T-helper 1 cell (primary cell): ENCODE results near the gene FAM24B.
A peak's percentile ranks its signal among the peaks of the same experiment; 100 is the strongest.
"Not testable (repeated sequence)": the region's sequence is repeated elsewhere in the genome, so short reads cannot be mapped to it uniquely, and the experiment has no call there.

Experiments
- DNase-seq, 5 donors: peaks; one replicate each; pipeline ENCODE4 v3.0.0-alpha.2; 2012 to 2020
- total RNA-seq, 4 donors: gene quantifications; one replicate each; lab custom pipeline; 2026; lab: John Stamatoyannopoulos, UW

FAM24B gene
- total RNA-seq, result 1.9 to 4.3 (median 3.9) reads per million in 4 donors

DNA sequence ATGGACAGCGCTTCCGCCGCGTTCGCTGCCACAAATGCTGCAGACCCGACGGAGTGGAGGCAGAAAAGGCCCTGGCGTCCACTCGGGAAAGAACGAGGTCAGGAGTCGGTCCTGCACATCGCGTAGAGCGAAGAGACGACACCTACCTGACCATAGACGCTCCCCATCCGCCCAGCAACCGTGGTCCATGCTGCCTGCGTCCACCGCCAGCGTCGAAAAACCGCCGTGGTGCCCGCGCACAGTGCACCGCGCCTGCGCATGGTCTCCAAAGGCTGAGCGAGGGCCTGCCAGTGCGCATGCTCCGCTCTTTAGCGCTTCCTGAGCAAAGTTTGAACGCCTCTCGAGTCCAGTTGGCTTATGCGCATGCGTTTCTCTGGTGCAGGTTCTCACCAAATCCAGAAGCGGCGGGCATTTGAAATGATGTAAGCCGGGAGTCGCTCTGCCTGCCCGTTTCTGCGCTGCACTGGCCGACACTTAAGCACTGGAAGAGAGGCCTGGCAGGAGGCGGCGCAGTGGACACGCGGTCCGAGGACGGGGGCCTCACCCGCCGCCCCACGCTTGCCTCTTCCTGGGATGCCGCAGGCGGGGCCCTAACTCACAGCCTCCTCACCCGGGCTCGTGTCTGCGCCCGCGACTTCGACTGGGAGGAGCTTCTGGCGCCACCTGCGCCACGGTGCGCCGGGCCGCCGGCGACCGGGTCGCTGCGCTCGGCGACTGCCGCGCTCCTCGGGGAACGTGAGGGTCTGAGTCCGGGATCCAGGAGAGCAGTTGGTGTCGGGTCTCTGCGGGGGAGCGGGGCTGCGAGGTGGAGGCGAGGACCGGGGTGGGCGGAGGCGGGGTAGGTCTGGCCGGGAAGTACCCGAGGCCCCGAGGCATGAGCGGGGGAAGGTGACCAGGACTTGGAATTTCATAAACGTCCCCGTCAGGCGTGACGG lies at the start of gene FAM24B:
Gene FAM24B (minus strand): TSS at position 243 of the 935 bp plus-strand sequence. CDS start 29,066 bp downstream, outside the sequence.
- DNase-seq, result peak; percentile 89 to 96 (median 94)

- DNase-seq, result no peak
These were observed 36.3 kb upstream of the FAM24B start for GRCh38 chr10:122915700-122916099.

- peak in 4 of 5 donors; percentile 13 to 51 (median 28) for DNase-seq
These were observed 32.6 kb upstream of the FAM24B start for GRCh38 chr10:122911889-122912484.

- no peak for DNase-seq
These were observed 30.9 kb upstream of the FAM24B start, which contains the start of gene FAM24A for GRCh38 chr10:122910310-122910709. Gene FAM24A, plus strand, starts transcription at chr10:122910610. Its CDS starts 1,025 bp downstream, at chr10:122911635.

- not testable (repeated sequence) for DNase-seq
These were observed 24.5 kb upstream of the FAM24B start for GRCh38 chr10:122903861-122904260.

- DNase-seq, result no peak
These were observed 15.0 kb upstream of the FAM24B start for GRCh38 chr10:122894261-122894944.

DNA sequence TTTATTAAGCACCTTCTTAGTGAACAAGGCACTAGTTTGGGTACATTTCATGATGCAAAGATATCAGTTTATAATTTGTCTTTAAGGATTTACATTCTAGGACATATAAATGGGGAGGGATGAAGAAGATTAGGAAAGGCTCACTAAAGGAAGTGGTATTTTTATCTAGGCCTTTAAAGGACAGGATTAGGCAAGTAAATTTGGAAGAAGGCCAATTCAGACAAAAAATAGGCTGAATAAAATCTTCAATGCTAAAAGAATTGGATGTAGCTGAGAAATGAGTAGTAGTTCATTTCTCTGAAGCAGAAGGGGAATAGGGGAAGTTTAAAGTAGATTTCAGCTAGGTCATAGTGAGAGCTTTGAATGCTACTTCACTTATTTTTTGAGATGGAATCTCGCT lies 4.8 kb upstream of the FAM24B start:
- no peak for DNase-seq

DNA sequence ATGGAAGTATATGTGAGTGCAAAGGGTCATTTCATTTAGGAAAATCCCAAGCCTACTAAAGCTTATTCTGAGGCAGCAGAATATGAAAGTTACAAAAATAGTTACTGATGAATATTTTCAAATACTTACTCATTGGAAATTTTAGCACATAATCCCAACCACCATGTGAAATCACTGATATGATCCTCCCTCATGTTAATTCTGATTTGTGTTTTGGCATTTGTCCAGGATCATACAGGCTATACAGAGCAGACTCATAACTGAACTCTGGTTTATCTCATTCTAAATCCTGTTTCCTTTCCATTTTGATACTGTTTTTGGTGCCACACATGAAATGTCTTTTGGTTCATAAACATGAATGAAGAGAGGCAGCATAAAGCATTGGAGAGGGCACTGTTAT lies 3.4 kb upstream of the FAM24B start:
- peak in 1 of 5 donors; percentile 3 for DNase-seq

DNA sequence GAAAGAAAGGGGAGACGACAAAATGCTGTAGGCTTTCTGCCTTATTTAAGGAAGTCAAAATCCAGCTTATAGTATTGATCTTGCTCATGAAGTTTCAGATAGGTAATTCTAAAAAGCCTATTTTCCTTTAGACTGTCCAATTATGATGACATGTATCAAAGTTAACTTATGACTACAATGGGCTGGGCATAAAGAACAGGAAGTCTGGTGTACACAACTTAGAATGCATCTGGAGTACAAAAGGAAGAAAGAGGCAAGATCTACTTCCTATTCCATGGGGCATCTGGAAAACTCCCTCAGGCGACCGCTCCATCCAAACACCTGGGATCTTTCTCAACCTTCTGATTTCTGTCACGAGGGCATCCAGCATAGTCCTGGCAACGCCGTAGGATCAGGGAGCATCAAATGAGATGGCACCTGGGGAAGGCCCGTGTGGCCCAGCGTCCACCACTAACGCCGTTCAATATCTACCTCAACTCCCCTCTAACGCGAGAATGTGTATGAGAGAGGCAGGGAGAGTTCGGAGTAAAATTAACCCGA lies 512 bp downstream of the FAM24B start:
- DNase-seq, result peak in 1 of 5 donors; percentile 32

DNA sequence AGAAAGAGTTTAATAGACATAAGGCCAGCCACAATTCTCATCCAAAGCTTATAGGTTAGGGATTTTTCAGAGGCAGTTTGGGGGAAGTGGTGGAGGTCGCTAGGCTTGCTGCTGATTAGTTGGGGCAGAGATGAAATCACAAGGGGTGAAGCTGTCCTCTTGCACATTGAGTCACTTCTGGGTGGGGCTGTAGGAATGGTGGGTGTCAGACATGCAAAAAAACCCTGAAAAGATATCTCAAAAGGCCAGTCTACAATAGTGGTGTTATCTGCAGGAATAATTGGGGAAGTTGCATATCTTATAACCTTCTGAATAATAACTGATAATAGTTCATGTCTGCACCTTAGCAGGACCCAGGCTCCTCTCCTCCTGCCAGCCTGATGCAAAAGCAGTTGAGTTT lies 2.1 kb downstream of the FAM24B start:
- DNase-seq, result no peak

DNA sequence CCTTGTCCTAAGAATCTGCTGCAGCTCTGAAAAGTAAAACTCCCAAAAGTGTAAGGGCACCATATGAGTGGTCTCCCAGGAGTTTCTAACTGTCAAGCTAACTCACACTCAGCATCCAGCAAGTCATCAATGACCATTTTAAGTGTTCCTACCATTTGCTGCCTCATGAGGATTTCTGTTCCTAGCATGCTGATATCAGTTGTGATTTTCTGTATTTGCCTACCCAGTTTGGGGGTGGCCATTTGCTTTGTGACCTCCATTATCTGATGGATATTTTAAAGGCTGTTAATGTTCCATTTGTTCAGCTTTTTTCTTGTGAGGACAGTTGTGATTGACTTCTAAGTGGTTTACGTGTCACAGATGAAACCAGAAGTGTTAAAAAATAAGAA lies 2.9 kb downstream of the FAM24B start:
- no peak for DNase-seq

DNA sequence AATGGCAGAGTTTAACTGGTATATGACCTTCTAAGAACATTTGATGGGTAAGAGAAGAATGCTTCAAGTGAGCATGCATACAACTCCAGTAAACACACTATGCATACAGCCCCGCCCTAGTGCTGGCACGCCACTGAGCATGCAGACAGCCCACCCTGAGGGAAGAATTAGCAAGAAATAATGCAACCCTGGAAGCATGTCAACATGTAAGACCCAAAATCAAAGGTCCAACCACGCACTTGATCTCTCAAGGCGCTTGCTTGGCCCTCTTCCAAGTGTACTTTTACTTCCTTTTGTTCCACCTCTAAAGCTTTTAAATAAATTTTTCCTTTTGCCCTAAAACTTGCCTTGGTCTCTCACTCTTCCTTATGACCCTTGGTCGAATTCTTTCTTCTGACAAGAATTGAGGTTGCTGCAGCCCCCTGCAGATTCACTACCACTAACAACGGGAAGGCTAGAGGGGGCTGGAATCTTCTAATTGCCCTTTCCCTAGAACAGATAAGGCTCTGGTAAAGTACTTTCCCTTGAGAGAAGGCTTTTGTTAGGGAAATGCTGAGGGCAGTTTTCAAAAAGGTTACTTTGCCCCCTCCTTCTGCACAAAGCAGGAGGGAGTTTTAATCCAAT lies 3.4 kb downstream of the FAM24B start:
- no peak for DNase-seq

- not testable (repeated sequence) for DNase-seq
These were observed 7.4 kb downstream of the FAM24B start for GRCh38 chr10:122871947-122872346.

GRCh38 chr10:122868768-122869167 lies 10.6 kb downstream of the FAM24B start:
- not testable (repeated sequence) for DNase-seq

GRCh38 chr10:122866757-122867482 lies 12.5 kb downstream of the FAM24B start:
- not testable (repeated sequence) for DNase-seq

DNA sequence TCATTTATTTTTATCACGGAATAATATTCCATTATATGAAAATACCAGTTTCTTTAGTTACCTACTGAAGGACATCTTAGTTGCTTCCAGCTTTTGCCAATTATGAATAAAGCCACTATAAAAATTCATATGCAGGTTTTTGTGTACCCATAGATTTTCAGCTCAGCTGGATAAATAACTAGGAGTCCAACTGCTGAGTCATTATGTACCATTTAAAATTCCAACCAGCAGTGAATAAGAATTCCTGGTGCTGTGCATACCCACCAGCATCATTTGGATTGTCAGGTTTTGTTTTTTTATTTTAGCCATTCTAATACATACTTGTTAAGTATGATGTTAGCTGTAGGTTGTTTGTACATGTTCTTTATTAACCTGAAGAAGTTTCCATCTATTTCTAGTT lies 14.5 kb downstream of the FAM24B start:
- no peak for DNase-seq

DNA sequence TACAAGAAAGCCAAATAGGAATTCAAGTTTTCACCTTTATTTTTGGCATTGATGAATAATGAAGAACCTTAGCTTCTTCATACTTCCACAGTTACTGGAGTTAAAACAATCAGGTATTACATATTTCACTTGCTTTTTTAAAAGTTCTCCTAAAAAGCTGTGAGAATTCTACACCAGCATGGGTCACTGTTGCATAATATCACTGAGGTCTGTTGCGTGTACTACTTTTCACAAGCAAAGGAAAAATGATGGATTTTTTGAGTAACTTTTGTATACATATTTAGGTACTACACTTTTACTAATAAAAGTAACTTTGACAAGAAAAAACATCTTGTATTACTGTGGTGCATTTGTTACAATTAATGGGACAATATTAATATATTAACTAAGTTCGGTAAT lies 15.2 kb downstream of the FAM24B start:
- DNase-seq, result no peak

GRCh38 chr10:122863216-122864193 lies 15.9 kb downstream of the FAM24B start:
- no peak for DNase-seq

- DNase-seq, result no peak
These were observed 17.6 kb downstream of the FAM24B start for GRCh38 chr10:122861711-122862161.

GRCh38 chr10:122859527-122859926 lies 19.9 kb downstream of the FAM24B start:
- DNase-seq, result no peak
